ENCODE measurements around the gene TPTE2.

DNA sequence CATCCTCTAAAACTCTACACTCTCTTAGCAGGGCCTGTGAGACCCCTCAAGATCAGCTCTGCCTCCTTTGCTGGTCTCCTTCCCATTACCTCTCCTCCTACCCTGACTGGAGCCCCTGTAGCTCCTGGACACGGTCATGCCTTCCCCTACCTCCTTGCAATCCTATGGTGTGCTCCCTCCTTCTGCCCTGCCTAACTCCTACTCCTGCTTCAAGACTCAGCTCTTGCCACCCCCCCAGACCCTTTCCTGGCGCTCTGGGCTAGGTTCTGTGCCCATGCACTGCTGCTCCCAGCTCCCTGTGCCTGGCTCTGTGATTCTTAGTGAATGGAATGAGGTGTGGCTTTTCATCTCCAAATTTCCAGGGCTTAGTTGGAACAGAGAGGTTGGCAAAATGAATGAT is 28.0 kb upstream of the TPTE2 start:
- TF ChIP-seq POLR2A (IDR thresholded peaks at IDR 0.05) (no peak), POLR2AphosphoS5 (IDR thresholded peaks at IDR 0.05; ENCODE audit: insufficient read depth in 1 of 2, low read depth in 1 of 2) (no peak)
- TF ChIP-seq, protein P1, sequence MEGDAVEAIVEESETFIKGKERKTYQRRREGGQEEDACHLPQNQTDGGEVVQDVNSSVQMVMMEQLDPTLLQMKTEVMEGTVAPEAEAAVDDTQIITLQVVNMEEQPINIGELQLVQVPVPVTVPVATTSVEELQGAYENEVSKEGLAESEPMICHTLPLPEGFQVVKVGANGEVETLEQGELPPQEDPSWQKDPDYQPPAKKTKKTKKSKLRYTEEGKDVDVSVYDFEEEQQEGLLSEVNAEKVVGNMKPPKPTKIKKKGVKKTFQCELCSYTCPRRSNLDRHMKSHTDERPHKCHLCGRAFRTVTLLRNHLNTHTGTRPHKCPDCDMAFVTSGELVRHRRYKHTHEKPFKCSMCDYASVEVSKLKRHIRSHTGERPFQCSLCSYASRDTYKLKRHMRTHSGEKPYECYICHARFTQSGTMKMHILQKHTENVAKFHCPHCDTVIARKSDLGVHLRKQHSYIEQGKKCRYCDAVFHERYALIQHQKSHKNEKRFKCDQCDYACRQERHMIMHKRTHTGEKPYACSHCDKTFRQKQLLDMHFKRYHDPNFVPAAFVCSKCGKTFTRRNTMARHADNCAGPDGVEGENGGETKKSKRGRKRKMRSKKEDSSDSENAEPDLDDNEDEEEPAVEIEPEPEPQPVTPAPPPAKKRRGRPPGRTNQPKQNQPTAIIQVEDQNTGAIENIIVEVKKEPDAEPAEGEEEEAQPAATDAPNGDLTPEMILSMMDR (IDR thresholded peaks at IDR 0.05) = no peak

All from vagina (tissue), 2 donors.